HG03159 (cell line): ENCODE measurements around the gene CYP11A1.
"Not testable (repeated sequence)": the region's sequence is repeated elsewhere in the genome, so short reads cannot be mapped to it uniquely, and the experiment has no call there.

Experiments
- ATAC-seq: cut with Tn5 transposase; IDR thresholded peaks from one replicate; pipeline ENCODE4 v1.9.1; 2021; ENCODE audit warnings: mild to moderate bottlenecking, moderate library complexity; ENCODE audit not compliant: unreplicated experiment

The CYP11A1 gene

DNA sequence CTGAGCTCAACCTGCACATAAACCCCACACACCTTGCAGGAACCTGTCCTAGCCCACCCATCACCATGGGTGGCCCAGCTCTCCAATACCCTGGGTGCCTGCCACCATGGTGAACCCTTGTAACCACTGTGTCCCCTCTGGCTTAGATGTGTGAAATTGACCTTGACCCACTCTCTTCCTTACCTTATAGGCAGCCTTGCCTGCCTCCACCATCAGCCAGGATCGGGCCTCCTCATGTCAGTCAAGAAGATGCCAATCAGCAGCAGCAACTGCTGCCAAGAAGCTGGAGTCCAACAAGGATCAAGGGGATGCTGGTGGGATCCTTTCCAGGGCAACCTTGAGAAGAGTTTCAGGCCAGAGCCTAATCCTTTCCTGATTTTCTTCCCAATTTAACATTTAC lies 8.8 kb upstream of the CYP11A1 start:
- ATAC-seq: no peak

DNA sequence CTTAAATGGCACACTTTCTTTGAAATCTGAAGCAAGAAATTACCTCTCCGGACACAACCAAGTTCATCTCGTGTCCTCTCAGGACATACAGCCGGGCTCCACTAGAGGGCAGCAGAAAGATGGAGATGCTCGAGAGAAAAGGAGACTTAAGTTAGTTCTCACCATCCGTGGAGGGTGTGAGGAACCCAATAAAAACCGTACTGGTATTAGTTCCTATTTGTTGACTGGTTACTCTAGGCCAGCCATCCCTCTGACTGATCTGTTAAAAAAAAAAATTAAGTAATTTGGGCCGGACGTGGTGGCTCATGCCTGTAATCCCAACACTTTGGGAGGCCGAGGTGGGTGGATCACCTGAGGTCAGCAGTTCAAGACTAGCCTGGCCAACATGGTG lies 7.9 kb upstream of the CYP11A1 start:
- ATAC-seq: no peak

DNA sequence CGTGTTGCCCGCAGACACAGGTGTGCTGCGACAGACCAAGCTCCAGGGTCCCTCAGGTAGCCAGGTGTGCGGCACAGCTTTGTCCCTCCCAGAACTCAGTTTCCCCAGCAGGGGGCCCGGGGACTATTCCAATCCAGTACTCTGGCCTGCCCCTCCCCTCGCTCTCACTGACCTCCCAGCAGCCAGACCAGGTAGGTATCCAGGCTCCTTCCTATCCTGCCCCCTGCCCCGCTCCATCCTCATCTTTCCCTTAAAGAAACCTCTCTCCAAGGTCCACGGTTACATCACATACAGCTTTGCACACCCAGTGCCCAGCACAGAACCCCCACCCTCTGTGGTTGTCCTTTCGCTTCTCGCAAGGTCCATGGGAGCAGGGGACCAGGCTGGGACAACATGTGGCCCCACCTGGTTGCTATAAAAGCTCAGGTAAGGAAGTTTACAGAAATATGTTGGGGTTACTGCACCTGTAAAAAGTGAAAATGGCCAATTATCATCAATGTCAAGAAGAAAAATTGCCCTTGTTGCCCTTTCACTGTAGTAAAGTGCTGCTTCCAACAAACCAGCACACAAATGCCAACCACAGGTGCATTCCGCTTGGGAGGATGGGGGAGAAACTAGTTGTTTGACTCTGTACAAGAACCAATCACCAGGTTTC lies 7.3 kb upstream of the CYP11A1 start:
- no peak for ATAC-seq

DNA sequence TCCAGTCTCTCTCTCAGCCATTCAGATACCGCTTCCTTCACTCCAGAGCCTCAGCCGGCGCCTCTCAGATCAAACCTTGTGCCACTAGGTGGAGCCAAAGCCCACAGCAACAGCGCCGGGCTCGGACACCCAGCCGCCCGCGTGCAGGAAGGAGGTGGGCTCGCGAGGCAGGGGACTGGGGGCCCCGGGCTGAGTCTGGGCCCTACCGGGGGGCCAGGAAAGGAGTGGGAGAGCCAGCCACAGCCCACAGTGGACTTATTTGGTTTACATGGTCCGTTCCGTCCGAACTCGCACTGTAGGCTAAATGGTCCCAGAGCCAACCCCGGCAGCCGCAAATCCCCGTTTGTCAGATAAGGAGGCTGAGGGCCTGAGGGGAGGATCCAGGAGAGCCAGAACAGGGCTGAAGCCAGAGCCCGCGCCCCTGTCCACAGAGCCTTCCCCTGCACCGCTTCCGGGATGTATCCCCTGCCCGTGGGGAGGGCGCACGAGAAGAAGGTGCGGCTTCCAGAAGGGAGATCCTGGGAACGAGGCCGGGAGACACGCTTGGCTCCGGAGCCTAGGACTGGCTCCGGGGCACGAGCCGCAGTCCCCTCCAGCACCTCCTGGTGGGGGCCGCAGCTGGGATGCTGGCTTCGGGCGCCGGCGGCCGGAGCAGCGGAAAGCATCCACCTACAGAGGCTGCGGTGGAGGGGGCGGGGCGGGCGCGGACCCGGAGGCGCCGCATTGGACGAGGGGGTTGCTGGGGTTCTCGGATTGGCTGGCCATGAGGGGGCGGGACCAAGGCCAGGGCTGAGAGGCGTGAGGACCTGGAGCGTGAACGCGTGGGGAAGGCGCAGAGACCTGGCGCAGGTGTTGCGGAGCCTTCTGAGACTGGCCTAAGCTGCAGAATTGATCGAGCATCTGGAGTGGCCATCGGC lies 6.5 kb upstream of the CYP11A1 start:
- peak; percentile 62 for ATAC-seq

DNA sequence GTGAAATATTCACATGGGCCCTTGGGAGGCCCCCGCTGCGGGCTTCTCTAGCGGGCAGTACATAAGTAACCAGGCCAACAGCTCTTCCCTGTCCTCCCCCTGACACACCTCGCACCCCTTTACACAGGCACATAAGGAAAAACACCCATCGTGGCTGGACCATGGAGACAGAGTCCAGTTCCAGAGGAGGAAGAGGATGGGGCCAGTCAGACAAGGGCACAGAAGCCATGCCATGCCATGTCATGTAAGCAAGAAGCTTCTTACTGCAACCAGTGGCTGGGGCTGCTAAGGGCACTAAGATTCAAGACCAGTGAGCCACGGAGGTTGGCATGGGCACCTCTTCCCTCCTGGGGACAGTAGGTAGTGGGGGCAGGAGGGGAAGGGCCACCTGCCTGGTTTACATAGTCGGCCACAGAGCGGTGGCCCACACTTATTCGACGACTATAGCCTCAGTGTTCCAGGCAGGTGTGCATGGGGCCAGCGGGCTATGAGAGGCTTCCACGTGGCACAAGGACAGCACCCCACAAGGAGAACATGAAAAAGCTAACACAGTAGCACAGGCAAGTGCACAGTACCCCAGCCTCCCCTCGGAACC lies 5.7 kb upstream of the CYP11A1 start:
- no peak for ATAC-seq

DNA sequence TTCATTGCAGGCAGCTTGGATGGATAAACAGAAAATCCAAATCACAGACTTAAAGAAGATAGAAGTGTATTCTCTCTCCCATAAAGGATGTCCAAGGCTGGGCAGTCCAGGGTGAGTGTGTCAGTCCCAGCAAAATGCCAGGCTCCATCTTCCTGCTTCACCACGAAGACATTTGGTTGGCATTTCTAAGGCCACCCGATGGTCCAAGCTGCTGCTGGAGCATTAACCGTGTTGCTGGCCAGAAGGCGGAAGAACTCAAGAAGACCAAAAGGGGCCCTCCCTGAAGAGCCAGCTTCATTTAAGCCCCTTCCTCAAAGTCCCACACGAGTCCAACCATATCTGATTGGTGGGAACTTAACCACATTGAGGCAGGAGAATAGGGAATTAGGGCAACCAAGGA lies 3.0 kb upstream of the CYP11A1 start:
- no peak for ATAC-seq

DNA sequence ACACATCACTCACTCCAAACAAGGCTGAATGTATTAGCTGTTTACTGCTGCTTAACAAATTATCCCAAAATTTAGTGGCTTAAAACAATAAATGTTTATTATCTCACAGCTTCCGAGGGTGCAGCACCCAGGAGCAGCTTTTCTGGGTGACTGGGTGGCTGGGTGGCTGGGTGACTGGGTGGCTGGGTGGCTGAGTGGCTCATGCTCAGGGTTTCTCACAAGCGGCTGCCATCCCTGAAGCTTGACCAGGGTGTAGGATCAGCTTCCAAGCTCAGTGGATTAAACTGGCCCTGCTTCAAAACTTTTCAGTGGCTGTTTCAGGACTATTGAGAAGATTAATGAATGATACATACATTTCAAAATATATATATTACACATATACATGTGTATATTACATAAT lies 2.3 kb upstream of the CYP11A1 start:
- no peak for ATAC-seq

DNA sequence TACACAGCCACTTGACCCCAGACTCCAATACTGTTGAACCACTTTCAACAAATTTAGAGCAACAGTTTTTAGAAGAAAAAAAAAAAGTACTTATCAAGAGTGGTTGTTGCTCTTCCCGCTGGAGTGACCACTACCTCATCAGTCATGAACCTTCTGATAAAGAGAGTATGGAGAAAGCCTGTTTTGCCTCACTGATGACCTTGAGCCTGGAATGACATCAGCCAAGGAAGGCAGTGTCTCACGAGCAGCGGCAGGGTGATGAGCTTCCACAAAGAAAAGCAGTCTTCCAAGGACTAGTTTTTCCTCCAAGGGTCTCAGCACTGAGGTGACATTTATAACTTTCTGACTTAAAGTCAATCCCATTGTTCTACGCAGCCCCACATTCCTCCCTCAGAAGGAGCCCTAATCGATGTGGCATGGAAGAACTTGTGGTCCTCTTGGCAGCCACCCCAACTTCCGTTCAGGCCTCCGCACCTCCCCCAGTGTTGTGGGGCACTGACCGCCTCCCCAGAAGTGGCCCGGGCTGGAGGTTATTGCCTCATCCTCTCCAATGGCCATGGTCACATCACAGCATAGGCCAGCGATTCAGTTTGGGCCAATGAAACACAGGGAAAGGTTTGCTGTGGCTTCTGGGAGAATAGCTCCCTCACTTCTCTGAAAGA lies 1.8 kb upstream of the CYP11A1 start:
- ATAC-seq: no peak

DNA sequence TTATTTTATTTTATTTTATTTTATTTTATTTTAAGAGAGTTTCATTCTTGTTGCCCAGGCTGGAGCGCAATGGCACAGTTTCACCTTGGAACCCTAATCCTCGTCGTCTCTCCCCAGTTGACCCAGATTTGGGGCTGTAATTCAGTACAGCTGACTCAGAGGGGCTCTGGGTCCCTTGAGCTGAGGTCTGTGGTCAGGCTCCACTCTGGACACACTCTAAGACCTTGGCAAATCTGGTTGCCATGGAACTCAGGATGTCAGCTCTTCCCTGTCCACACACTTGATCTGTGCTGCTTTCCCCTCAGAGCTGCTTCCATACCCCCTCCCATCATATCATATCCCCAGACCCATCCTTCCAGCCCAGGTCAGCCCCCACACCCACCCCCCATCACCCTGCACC lies 675 bp upstream of the CYP11A1 start:
- no peak for ATAC-seq

DNA sequence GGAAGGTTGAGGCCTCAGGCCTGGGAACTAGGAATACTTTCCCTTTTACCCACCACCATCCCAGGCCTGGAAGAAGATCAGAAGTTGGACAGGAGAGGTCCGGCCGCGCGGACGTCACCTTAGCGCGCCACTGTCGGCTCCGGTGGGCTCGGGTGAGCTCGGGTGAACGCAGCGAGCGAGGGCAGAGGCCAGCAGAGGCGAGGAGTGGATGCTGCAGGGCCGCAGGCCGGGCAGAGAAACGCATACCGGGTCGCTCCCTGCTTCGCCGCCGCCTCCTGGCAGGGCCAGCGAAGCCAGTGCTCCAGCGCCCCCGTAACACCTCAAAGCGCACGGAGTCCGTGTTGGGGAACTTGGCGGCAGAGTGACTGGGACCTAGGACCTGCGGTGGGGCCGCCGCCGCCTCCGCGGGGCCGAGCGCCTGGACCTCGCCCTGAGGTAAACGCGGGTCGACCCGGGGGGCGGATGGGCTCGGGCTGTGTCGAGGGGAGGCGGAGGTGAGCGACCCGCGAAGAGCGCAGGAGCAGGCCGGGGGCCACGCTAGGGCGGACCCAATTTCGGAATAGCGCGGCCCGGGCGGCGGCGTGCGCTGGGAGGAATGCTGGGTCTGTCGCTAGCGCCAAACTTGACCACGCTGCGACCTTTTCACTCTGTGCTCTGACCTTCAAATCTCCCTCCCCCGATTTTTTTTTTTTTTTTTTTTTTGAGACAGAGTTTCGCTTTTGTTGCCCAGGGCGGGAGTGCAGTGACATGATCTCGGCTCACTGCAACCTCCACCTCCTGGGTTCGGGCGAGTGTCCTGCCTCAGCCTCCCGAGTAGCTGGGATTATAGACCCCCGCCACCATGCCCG lies 1.6 kb downstream of the CYP11A1 start:
- ATAC-seq: no peak

DNA sequence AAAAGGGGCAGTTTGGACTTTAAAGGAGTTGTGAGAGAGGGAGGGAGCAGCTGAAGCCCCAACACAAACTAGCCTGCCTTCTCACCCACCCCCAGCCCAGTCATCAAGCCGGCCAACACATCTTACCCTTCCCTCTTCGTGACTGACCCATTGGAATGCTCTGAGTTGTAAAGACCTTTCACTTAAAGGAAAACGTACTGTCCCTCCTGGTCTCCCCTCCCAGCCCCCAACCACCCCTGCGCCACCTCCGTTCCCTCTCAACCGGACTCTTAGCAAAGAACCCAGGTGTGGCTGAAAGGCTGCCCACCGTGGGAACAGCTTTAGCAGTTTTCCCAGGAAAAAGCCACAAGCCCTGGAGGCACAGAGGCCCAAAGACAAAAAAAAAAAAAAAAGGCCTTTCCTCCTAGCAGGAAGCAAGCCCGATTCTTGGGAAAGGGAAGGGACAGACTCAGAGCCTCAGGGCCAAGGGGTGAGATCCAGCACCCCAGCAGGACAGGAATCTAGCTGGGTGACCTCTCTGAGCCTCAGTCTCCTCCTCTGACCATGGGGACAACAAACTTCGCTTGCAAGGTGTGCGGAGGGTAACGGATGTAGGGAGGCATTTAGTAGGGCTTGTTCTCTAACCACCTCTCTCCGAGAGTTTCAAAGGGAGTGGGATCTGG lies 2.4 kb downstream of the CYP11A1 start:
- ATAC-seq: no peak

DNA sequence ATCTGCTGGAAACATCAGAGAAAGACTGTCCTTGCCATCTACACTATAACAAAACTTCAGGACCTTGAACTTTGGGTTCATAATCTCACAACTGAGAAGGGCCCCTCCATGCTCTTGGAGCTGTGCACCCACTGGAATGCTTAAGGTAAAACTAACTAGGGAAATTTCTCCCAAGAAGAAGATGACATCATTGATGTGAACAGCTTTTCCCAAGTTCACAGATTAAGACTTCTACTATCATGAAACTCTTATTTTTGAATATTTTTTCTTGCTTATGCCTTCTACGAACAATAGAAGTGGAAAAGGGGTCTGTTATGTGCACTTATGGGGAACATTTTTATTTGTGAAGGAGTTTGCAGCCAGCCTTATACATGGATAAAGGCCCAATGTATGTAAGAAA lies 5.0 kb downstream of the CYP11A1 start:
- no peak for ATAC-seq

DNA sequence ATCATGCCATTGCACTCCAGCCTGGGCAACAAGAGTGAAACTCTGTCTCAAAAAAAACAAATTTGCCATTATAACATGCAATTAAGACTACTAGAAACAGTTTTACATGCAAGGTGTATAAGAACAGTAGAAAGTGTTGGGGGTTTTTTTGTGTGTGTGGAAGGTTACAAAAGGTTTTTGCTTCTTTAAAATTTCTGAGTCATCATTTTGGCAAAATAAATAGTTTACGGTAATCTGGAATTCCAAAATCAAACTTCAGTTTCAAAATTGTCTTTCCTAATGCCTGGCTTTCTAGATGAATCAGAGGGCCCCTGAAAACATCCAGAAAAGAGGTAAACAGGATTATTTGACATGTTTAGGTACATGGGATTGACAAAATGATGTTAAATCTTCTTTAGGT lies 6.6 kb downstream of the CYP11A1 start:
- not testable (repeated sequence) for ATAC-seq

DNA sequence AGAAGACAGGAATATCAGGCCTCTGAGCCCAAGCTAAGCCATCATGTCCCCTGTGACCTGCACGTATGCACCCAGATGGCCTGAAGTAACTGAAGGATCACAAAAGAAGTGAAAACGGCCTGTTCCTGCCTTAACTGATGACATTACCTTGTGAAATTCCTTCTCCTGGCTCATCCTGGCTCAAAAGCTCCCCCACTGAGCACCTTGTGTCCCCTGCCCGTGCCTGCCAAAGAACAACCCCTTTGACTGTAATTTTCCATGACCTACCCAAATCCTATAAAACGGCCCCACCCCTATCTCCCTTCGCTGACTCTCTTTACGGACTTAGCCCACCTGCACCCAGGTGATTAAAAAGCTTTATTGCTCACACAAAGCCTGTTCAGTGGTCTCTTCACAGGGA lies 8.1 kb downstream of the CYP11A1 start:
- ATAC-seq: not testable (repeated sequence)

DNA sequence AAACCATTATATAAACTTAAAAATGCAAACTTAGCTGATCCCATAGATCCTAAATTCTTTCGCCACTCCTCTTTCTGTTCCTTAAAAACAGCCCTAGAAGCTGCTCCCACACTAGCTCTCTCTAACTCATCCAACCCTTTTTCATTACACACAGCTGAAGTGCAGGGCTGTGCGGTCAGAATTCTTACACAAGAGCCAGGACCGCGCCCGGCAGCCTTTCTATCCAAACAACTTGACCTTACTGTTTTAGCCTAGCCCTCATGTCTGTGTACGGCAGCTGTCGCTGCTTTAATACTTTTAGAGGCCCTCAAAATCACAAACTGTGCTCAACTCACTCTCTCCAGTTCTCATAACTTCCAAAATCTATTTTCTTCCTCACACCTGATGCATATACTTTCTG lies 9.9 kb downstream of the CYP11A1 start:
- not testable (repeated sequence) for ATAC-seq

DNA sequence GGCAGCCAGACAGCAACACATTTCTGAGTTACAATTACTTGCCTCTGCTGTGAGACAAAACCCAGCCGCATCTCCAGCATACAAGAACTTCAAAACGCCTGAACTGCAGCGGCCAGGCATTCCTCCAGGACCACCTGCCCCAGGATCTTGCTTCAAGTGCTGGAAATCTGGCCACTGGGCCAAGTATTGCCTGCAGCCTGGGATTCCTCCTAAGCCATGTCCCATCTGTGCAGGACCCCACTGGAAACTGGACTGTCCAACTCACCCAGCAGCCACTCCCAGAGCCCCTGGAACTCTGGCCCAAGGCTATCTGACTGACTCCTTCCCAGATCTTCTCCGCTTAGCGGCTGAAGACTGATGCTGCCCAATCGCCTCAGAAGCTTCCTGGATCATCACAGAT lies 11.4 kb downstream of the CYP11A1 start:
- ATAC-seq: not testable (repeated sequence)

DNA sequence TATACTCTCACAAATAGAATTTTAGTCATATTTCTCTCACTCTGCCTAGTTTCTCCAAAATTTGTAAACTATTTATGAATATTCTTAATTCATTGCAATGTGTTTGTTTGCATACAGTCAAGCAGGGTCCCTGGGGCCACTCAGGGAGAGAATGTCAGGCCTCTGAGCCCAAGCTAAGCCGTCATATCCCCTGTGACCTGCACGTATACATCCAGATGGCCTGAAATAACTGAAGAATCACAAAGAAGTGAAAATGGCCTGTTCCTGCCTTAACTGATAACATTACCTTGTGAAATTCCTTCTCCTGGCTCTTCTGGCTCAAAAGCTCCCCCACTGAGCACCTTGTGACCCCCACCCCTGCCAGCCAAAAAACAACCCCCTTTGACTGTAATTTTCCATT lies 13.5 kb downstream of the CYP11A1 start:
- not testable (repeated sequence) for ATAC-seq

DNA sequence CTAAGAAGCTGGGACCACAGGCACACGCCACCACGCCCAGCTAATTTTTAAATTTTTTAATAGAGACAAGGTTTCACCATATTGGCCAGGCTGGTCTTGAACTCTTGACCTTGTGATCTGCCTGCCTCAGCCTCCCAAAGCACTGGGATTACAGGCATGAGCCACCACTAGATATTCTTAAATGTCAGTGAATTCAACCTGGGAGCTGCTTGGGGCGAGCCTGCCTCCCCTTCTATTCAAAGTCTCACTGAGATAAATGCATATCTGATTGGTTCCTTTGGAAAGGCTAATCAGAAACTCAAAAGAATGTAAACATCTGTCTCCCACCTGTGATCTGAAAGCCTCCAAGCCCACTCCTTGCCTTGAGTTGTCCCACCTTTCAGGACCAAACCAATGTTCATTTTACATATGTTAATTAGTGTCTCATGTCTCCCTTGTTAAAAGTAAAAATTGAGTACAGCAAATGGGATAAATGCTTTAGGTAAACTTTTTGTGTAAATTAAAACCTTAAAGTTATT lies 15.0 kb downstream of the CYP11A1 start:
- no peak for ATAC-seq

DNA sequence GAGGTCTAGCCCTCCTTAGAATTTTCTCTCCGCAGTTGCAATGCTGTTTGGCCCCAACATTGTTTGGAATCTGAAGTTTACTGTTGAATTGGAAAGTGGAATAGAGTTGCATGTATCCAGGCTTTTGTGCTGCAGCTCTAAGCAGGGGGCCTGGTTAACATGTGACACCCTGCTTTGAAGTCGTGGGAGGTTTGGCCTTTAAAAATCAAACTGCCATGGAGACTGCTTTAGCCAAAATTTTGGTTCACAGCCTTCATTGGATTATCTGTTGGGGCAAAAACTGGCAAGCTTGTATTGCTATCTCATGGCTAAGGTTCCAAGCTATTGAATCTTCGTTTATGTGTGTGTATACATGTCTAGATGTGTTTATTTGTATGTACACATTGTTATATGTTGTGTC lies 15.8 kb downstream of the CYP11A1 start:
- ATAC-seq: no peak
